Measurements from ENCODE around the gene RNF123.

GRCh38 chr3:49715611-49716121 is 26.3 kb downstream of the RNF123 start:
- TF ChIP-seq ZNF274 (IDR thresholded peaks at IDR 0.05; ENCODE audit: low read depth, low read length) (no peak), YY1 (IDR thresholded peaks at IDR 0.05; ENCODE audit: insufficient read depth, insufficient read length) (no peak), SUZ12 (IDR thresholded peaks at IDR 0.05; ENCODE audit: extremely low read depth, insufficient read depth, insufficient read length) (no peak)
